K562 (cell line): ENCODE measurements around the gene SUMO3. TPM values are rescaled to one million over a fixed set of nuclear protein-coding genes. Genes with fewer than 3 reads are reported as not detected.

ENCODE experiments used
- ATAC-seq: fragments of 200-7000 bp; cut with Tn5 transposase; 3 replicates; pipeline ENCODE4 v1.9.1; 2020; ENCODE audit warnings: moderate library complexity
- BruUV-seq: library from RNA; stranded (reverse); fragments of 400-500 nt; replicated peaks from 2 replicates; lab custom pipeline; 2021; lab: Mats Ljungman, UMichigan
- CTCF ChIA-PET: fragments of 300-600 bp; formaldehyde crosslinking; extraction: SDS; loops from one replicate; lab custom pipeline; 2021; ENCODE audit warnings: low intra/inter-chr PET ratio; lab: Yijun Ruan, JAX
- POLR2A ChIA-PET: fragments of 300-600, 350-650 bp; sonication (Branson Sonifier 250); formaldehyde crosslinking; extraction: SDS; loops from one replicate; lab custom pipeline; 2021; ENCODE audit warnings: antibody characterized with exemption, inconsistent platforms; lab: Yijun Ruan, JAX
- DNase-seq, 4 experiments: peaks; one replicate each; pipeline versions ENCODE4 v3.0.0 to v3.0.0-alpha.2; 2011 to 2018; ENCODE audit warnings: low spot score in 3 of 4, mixed read lengths in 3 of 4; ENCODE audit errors: extremely low read depth in 1 of 4
- FAIRE-seq: peaks from 2 replicates; lab custom pipeline; 2011; peaks lifted over from hg19 to GRCh38; lab: Jason Lieb, UNC
- H2AFZ ChIP-seq: 2 replicates; pipeline ENCODE4 v1.6.0; 2011; ENCODE audit warnings: low read depth, low read length, control low read depth, inconsistent platforms
- H3K27ac ChIP-seq: fragments of 200-600 bp; 3 replicates; pipeline ENCODE4 v1.8.0; 2011; ENCODE audit warnings: low read depth, mild to moderate bottlenecking, control low read depth, inconsistent platforms, low read length, moderate library complexity, mixed read lengths; ENCODE audit errors: extremely low read depth
- H3K27me3 ChIP-seq, 2 experiments: fragments of 300-600 bp in 1 of 2; 2 replicates in 1 of 2; 3 replicates in 1 of 2; pipeline versions ENCODE4 v1.6.0 to v1.8.0; 2011; ENCODE audit warnings: inconsistent platforms in 2 of 2, low read length in 2 of 2, mild to moderate bottlenecking in 1 of 2, mixed read lengths in 1 of 2, moderate library complexity in 1 of 2; ENCODE audit not compliant: control insufficient read depth in 2 of 2, insufficient read depth in 2 of 2
- H3K36me3 ChIP-seq: fragments of 300-600 bp; 3 replicates; pipeline ENCODE4 v1.8.0; 2011; ENCODE audit warnings: mild to moderate bottlenecking, low read length, inconsistent platforms; ENCODE audit not compliant: control insufficient read depth, insufficient read depth
- H3K4me1 ChIP-seq, 2 experiments: fragments of 200-600 bp in 1 of 2; replicated peaks in 1 of 2; 2 replicates in 1 of 2; 3 replicates in 1 of 2; pipeline versions ENCODE4 v1.5.1 to v1.8.0; 2011; ENCODE audit warnings: inconsistent platforms in 2 of 2, low read length in 2 of 2, mild to moderate bottlenecking in 1 of 2, mixed read lengths in 1 of 2, moderate library complexity in 1 of 2; ENCODE audit not compliant: control insufficient read depth in 2 of 2, insufficient read depth in 2 of 2
- H3K4me2 ChIP-seq: 2 replicates; pipeline ENCODE4 v1.6.1; 2011; ENCODE audit warnings: low read length, control low read depth, inconsistent platforms, mixed read lengths; ENCODE audit not compliant: insufficient read depth
- H3K4me3 ChIP-seq: fragments of 200-600 bp; sonication (generic), shearing (Covaris generic); 2 replicates; pipeline ENCODE4 v1.5.1; 2016; ENCODE audit warnings: control low read depth, inconsistent platforms
- H3K79me2 ChIP-seq: fragments of 200-600 bp; 3 replicates; pipeline ENCODE4 v1.8.0; 2011; ENCODE audit warnings: low read length, inconsistent platforms; ENCODE audit not compliant: control insufficient read depth, insufficient read depth
- H3K9ac ChIP-seq, 2 experiments: 2 replicates each; pipeline versions ENCODE4 v1.6.0 to v1.6.1; 2011; ENCODE audit warnings: low read depth in 2 of 2, low read length in 2 of 2, control low read depth in 1 of 2, inconsistent platforms in 1 of 2, mild to moderate bottlenecking in 1 of 2, mixed read lengths in 1 of 2; ENCODE audit not compliant: insufficient read depth in 1 of 2
- H3K9me1 ChIP-seq: one replicate; pipeline ENCODE4 v1.6.0; 2011; ENCODE audit warnings: inconsistent platforms, mild to moderate bottlenecking, low read length, moderate library complexity; ENCODE audit not compliant: control insufficient read depth, insufficient read depth
- H3K9me3 ChIP-seq: replicated peaks from 2 replicates; pipeline ENCODE4 v1.5.1; 2011; ENCODE audit warnings: low read depth, low read length, inconsistent platforms; ENCODE audit not compliant: control insufficient read depth, insufficient read depth
- H4K20me1 ChIP-seq: replicated peaks from 2 replicates; pipeline ENCODE4 v1.6.1; 2011; ENCODE audit warnings: low read length, inconsistent platforms, mixed read lengths; ENCODE audit not compliant: control insufficient read depth, insufficient read depth
- BRD4 ChIP-seq: fragments of 200-600 bp; sonication (generic); IDR thresholded peaks from 2 replicates; pipeline ENCODE4 v1.6.1; 2017; ENCODE audit warnings: inconsistent platforms
- CBFB ChIP-seq: sonication (generic); formaldehyde crosslinking; IDR thresholded peaks from 2 replicates; pipeline ENCODE4 v1.4.0; 2020; ENCODE audit warnings: mild to moderate bottlenecking, missing genetic modification reagents
- CHD7 ChIP-seq: fragments of 200-600 bp; sonication (generic); IDR thresholded peaks from one replicate; pipeline ENCODE4 v1.6.1; 2012; ENCODE audit warnings: mild to moderate bottlenecking, low read depth, low read length, inconsistent platforms
- GATA2 ChIP-seq: sonication (generic); formaldehyde crosslinking; IDR thresholded peaks from 2 replicates; pipeline ENCODE4 v1.4.0; 2020; ENCODE audit warnings: mild to moderate bottlenecking, missing genetic modification reagents
- IFI16 ChIP-seq: fragments of 250-450 bp; sonication (Bioruptor Pico); IDR thresholded peaks from 2 replicates; pipeline ENCODE4 v2.1.2; 2022; ENCODE audit warnings: mild to moderate bottlenecking, inconsistent platforms
- KDM2B ChIP-seq: fragments of 250-450 bp; sonication (Bioruptor Pico); IDR thresholded peaks from 2 replicates; pipeline ENCODE4 v1.8.0; 2021; ENCODE audit warnings: mild to moderate bottlenecking, moderate library complexity
- PURB ChIP-seq: sonication (generic); formaldehyde crosslinking; IDR thresholded peaks from 2 replicates; pipeline ENCODE4 v1.9.0; 2021; ENCODE audit warnings: low read depth, mild to moderate bottlenecking, missing genetic modification reagents
- ZNF140 ChIP-seq: fragments of 250-450 bp; sonication (Bioruptor Pico); IDR thresholded peaks from 2 replicates; pipeline ENCODE4 v1.8.0; 2021; ENCODE audit warnings: moderate library complexity, mild to moderate bottlenecking, inconsistent platforms
- ZNF436 ChIP-seq: fragments of 250-450, 450-650 bp; sonication (Bioruptor Pico); formaldehyde crosslinking; IDR thresholded peaks from 2 replicates; pipeline ENCODE4 v1.7.0; 2020; ENCODE audit warnings: mild to moderate bottlenecking
- WGBS: fragments of 100-300 bp; shearing (Covaris generic); methylation state at CpG from one replicate; pipeline ENCODE4 v1.1.6; 2016; ENCODE audit warnings: low coverage, mixed read lengths; ENCODE audit not compliant: insufficient coverage; ENCODE audit errors: missing lambda C conversion rate; 5-methylcytosine and 5-hydroxymethylcytosine counted together
- in situ Hi-C: fragments of 300-500 bp; cut with MboI; formaldehyde crosslinking; loops from 4 replicates; pipeline ENCODE4 v1.15.0; 2018; ENCODE audit warnings: inconsistent platforms, mixed read lengths
- intact Hi-C: fragments of 100-400 bp; cut with micrococcal nuclease; formaldehyde crosslinking; loops from 2 replicates; pipeline ENCODE4 v1.14.2; 2022
- polyA plus RNA-seq, 8 experiments: library from polyadenylated mRNA; depleted of rRNA in 4 of 8; stranded (reverse) in 5 of 8; unstranded in 3 of 8; fragments of >200 nt; fragmentation: Nextera tagmentation in 2 of 8; fragmentation: Illumina TruSeq in 1 of 8; extraction: Ambion mirVana in 2 of 8; extraction: Trizol in 1 of 8; gene quantifications; 2 replicates each; pipeline versions ENCODE4 v1.2.1 to v1.2.3, GENCODE V29; 2011 to 2014; ENCODE audit warnings: inconsistent platforms in 1 of 8, missing spikeins in 1 of 8
- total RNA-seq, 7 experiments: library from RNA; depleted of rRNA in 6 of 7; stranded (reverse); fragments of >200 nt in 6 of 7; fragmentation: Illumina TruSeq in 2 of 7; extraction: Trizol in 2 of 7; gene quantifications; 2 replicates each; pipeline versions ENCODE4 v1.2.1 to v1.2.3, GENCODE V29; 2011 to 2021; ENCODE audit warnings: low replicate concordance in 1 of 7
- TF ChIP-seq, protein P1 (sequence below), 3 experiments: fragments of 200-800 bp in 1 of 3; sonication (Bioruptor generic) in 1 of 3; sonication (generic) in 1 of 3; formaldehyde crosslinking in 1 of 3; IDR thresholded peaks; 2 replicates each; pipeline versions ENCODE4 v1.6.1 to v1.8.0; 2016 to 2022; ENCODE audit warnings: mild to moderate bottlenecking in 2 of 3, missing compliant biosample characterization in 2 of 3, missing genetic modification characterization in 2 of 3, missing genetic modification reagents in 1 of 3

SUMO3 gene
- total and polyA plus RNA-seq, 9 of the 15 experiments (the other 6 are each of a cell fraction or from before 2014, with no cell fraction given), result 13.9 to 143 (median 113) TPM

GRCh38 chr21:44820851-44821250 lies 3.0 kb upstream of the SUMO3 start:
- BruUV-seq, result no TSS peak
- Histone ChIP-seq H3K9me1 (peaks cover 8% of the 10 kb centered on the region), H3K9me3 (peaks cover 17% of the 10 kb centered on the region), H3K9ac (no peak overlapping the region), H3K4me2 (no peak overlapping the region), H3K27me3 (no peaks in the 10 kb centered on the region), H2AFZ (no peak overlapping the region), H3K4me3 (no peak overlapping the region), H3K36me3 (no peaks in the 10 kb centered on the region; the same call in 2 of the 3 replicates), H3K4me1 (peaks cover 0 to 32% of the 10 kb centered on the region in 2 experiments; a peak in 4 of 5 replicates), H4K20me1 (peaks cover 12% of the 10 kb centered on the region; the same call in 1 of the 2 replicates), H3K79me2 (peaks cover 23% of the 10 kb centered on the region), H3K27ac (no peak overlapping the region)
- no peak for FAIRE-seq
- in situ Hi-C loops, result no loop called here
- intact Hi-C loops, result no loop called here
- ATAC-seq, result no peak
- CTCF ChIA-PET, result no interaction called here
- WGBS, result 40% methylated on average over 3 of the region's 3 CpGs
- POLR2A ChIA-PET, result interaction anchor here (0.5 to 0.6 kb wide), 4 partner anchors 33 to 331 kb away, joined by 3 to 5 read pairs (median 3); no protein-coding TSS in a partner anchor
- DNase-seq, result no peak
- no peak for TF ChIP-seq BRD4
- TF ChIP-seq CBFB (CRISPR knock-in tag), result no peak
- no peak for TF ChIP-seq CHD7
- no peak for TF ChIP-seq PURB
- TF ChIP-seq IFI16 (CRISPR knock-in tag), result no peak
- TF ChIP-seq GATA2 (CRISPR knock-in tag), result no peak
- no peak for TF ChIP-seq ZNF436 (CRISPR knock-in tag)
- TF ChIP-seq KDM2B (CRISPR knock-in tag), result no peak
- TF ChIP-seq, protein P1, sequence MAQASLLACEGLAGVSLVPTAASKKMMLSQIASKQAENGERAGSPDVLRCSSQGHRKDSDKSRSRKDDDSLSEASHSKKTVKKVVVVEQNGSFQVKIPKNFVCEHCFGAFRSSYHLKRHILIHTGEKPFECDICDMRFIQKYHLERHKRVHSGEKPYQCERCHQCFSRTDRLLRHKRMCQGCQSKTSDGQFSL (CRISPR knock-in tag; IDR thresholded peaks at IDR 0.05), result no peak
- TF ChIP-seq, protein P1 (tag; IDR thresholded peaks at IDR 0.05), result no peak
- TF ChIP-seq ZNF140, result no peak
